Adrenal gland (tissue), 12 donors: ENCODE measurements around the gene TP53TG5. TPM values are rescaled to one million over a fixed set of nuclear protein-coding genes. Genes with fewer than 3 reads are reported as not detected.
A peak's percentile ranks its signal among the peaks of the same experiment; 100 is the strongest.

Experiments
- DNase-seq, 7 donors: peaks; one replicate each; pipeline ENCODE4 v3.0.0-alpha.2; 2019 to 2020
- H3K27ac ChIP-seq, 5 donors: fragments of 200-600 bp; sonication (generic) in 4 of 5; 1 replicate in 3 of 5; 2 replicates in 2 of 5; pipeline versions ENCODE4 v1.5.1 to v1.8.0; 2016 to 2020; ENCODE audit warnings: mild to moderate bottlenecking in 1 of 5
- H3K27me3 ChIP-seq: fragments of 200-600 bp; 2 replicates; pipeline ENCODE4 v1.8.0; 2021
- H3K36me3 ChIP-seq, 2 donors: fragments of 200-600 bp; replicated peaks in 1 of 2; 1 replicate in 1 of 2; 2 replicates in 1 of 2; pipeline versions ENCODE4 v1.5.1 to v1.8.0; 2018 to 2022
- H3K4me1 ChIP-seq, 2 donors: fragments of 200-600 bp; replicated peaks in 1 of 2; 1 replicate in 1 of 2; 2 replicates in 1 of 2; pipeline versions ENCODE4 v1.5.1 to v1.8.0; 2018 to 2021
- H3K4me3 ChIP-seq, 4 donors: fragments of 200-600 bp; sonication (generic) in 3 of 4; one replicate each; pipeline ENCODE4 v1.5.1; 2016 to 2018
- H3K9me3 ChIP-seq, 3 donors: fragments of 200-600 bp; sonication (generic) in 1 of 3; replicated peaks in 1 of 3; 1 replicate in 2 of 3; 2 replicates in 1 of 3; pipeline versions ENCODE4 v1.5.1 to v1.8.0; 2016 to 2021
- POLR2A ChIP-seq, 2 donors: fragments of 450-650 bp; IDR thresholded peaks; one replicate each; pipeline ENCODE4 v1.6.1; 2017; ENCODE audit warnings: antibody characterized with exemption in 2 of 2, mild to moderate bottlenecking in 2 of 2, moderate library complexity in 1 of 2
- WGBS, 4 donors: extraction: QIAGEN DNeasy Blood & Tissue Kit in 2 of 4; methylation state at CpG; one replicate each; pipeline versions ENCODE4 v1.1.5 to v1.1.7; 2013 to 2017; 5-methylcytosine and 5-hydroxymethylcytosine counted together
- intact Hi-C, 2 donors: fragments of 100-400 bp; cut with DNase I; formaldehyde crosslinking; loops; one replicate each; pipeline versions ENCODE4 v1.14.1 to v1.15.0; 2022 to 2023
- polyA plus RNA-seq, 3 donors: library from polyadenylated mRNA; stranded (reverse); fragments of 200-250 nt in 2 of 3; fragments of 350-450 nt in 1 of 3; fragmentation: Illumina TruSeq in 1 of 3; extraction: RNeasy Lipid Tissue Mini Kit (QIAGEN cat#74804) in 1 of 3; gene quantifications; one replicate each; pipeline ENCODE4 v1.2.3, GENCODE V29; 2013 to 2014
- total RNA-seq, 9 donors: library from RNA; depleted of rRNA in 4 of 9; stranded (reverse); fragments of >200 nt in 4 of 9; fragments of 120-200 nt in 1 of 9; fragmentation: NEBNext Ultra II Directional in 1 of 9; extraction: Animal tissue kit (Norgen Biotek cat#: 25700) in 1 of 9; gene quantifications; one replicate each; pipeline versions ENCODE4 v1.1.0 to v1.2.4, GENCODE V29; 2013 to 2023
- TF ChIP-seq, protein P1 (sequence below), 6 experiments: fragments of 450-650 bp in 4 of 6; fragments of 200-600 bp in 2 of 6; sonication (generic) in 1 of 6; IDR thresholded peaks; 1 replicate in 5 of 6; 2 replicates in 1 of 6; pipeline versions ENCODE4 v1.5.1 to v1.8.0; 2016 to 2021; ENCODE audit warnings: antibody characterized with exemption in 6 of 6, mild to moderate bottlenecking in 2 of 6, moderate library complexity in 1 of 6
- donor health status: healthy with polysubstance abuse.
- donor health status: Bipolar disorder and iron deficiency.
- donor health status: DM: yes; HTN: yes; CAD: no.
- donor health status: DM: no; HTN: no; CAD: no.
- donor health status: DM: no; HTN: no; CAD: no.
- donor health status: DM: yes; HTN: yes; CAD: no.

The TP53TG5 gene
- total and polyA plus RNA-seq, 12 donors: 0.24 to 0.78 (median 0.49) TPM; not detected in 8

DNA sequence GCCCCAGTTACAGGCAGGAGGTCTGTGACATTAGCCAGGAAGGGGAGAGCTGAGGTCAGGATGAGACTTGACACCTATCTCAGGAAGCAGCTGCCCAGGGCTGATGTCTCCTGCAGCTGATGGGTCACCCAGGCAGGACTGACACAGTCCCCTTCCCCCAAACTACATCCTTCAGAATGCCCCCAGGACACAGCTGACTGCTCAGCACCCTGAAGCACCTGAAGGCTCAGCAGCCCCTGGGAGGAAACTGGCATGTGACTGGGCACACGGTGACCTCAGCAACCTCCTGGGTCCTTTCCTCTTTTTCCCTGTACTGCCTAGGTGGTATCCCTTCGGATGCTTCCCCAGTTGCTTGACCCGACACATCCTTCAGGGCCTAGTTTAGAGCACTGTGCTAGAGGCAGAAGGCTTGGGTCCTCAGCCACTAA, 31.8 kb downstream of the TP53TG5 start:
- Histone ChIP-seq H3K27ac (peak overlapping the region; percentile 45 to 98 (median 94)), H3K9me3 (no peaks in the 10 kb centered on the region), H3K4me3 (peak overlapping the region in 1 of 4 donors; percentile 72), H3K36me3 (no peaks in the 10 kb centered on the region), H3K4me1 (peaks cover 57 to 62% of the 10 kb centered on the region in 2 donors), H3K27me3 (no peaks in the 10 kb centered on the region)
- TF ChIP-seq, protein P1, sequence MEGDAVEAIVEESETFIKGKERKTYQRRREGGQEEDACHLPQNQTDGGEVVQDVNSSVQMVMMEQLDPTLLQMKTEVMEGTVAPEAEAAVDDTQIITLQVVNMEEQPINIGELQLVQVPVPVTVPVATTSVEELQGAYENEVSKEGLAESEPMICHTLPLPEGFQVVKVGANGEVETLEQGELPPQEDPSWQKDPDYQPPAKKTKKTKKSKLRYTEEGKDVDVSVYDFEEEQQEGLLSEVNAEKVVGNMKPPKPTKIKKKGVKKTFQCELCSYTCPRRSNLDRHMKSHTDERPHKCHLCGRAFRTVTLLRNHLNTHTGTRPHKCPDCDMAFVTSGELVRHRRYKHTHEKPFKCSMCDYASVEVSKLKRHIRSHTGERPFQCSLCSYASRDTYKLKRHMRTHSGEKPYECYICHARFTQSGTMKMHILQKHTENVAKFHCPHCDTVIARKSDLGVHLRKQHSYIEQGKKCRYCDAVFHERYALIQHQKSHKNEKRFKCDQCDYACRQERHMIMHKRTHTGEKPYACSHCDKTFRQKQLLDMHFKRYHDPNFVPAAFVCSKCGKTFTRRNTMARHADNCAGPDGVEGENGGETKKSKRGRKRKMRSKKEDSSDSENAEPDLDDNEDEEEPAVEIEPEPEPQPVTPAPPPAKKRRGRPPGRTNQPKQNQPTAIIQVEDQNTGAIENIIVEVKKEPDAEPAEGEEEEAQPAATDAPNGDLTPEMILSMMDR (IDR thresholded peaks at IDR 0.05): no peak
- TF ChIP-seq POLR2A (IDR thresholded peaks at IDR 0.05): no peak
- intact Hi-C loops: no loop called here
- WGBS, 4 donors: 48 to 67% (median 52%) methylated on average over 3 of the region's 3 CpGs
- peak in 1 of 7 donors; percentile 32 for DNase-seq

DNA sequence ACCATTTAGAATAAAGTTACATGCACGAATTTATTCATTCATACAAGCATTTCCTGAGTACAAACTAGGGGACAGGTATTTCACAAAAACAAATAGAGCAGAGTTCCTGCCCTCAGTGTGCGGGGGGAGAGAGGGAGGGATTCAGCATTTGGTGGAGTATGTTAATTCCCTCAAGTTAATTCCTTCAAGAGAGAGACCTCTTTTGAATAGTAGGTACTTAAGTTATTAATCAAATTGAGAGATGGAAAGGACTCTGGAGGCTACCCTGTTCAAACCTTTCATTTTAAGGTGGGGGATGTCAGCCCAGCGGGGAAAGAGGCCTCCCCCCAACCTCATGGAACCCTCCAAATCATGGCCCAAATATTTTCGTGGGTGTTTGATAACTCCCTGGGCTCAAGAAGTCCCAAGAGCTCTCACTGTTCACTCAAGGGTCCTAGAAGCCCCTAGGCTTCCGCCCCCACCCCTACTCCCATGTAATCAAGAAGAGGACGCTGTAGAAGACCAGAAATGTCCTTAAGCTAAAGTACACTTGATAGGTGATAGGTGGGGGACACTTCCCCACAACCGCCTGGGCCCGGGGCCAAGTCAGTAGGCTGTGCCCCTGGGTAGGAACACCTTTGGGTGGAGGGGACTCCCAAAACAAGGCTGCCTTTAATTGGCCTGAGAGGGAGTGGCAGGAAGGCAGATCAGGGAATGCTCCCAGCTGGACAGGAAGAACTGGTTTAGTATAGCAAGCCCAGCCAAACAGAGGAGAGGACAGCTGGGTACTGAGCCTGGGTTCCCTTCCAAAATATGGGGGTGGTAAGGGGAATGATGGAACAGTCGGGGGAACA, 32.8 kb downstream of the TP53TG5 start:
- intact Hi-C loops: no loop called here

DNA sequence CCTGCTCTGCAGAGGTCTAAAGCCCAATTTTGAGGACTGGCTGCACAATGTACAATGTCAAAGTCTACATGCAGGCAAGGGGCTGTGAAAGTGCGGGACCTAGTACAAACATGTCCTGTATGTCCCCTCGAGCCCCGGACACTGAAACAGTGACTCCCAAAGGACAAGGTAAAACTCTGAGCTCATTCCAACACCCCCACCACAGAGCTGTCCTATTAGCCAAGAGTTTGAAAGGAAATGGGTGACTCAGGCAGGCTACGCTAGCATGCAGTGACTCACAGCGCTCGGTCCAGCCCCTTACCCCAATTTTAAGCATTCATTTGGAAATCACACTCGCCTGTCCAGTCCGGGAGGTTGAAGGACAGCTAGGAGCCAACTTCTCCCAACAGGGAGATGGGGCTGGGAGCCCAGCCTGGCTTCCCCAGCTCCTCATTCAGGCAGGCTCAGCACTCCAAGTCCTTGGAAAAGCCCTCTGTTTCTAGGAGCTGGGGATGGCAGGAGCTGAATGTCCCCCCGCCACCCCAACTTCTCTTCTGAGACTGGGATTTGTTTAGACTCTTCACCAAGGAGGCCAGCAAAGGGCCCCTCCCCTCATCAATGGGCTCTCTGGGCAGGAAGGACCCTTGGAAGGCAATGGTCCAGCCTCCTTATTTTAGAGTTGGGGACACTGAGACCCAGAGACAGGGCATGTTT, 33.8 kb downstream of the TP53TG5 start:
- Histone ChIP-seq H3K4me1 (peaks cover 76 to 82% of the 10 kb centered on the region in 2 donors), H3K27me3 (no peaks in the 10 kb centered on the region), H3K4me3 (peak overlapping the region in 1 of 4 donors; percentile 41), H3K27ac (peak overlapping the region; percentile 87 to 98 (median 94)), H3K9me3 (no peaks in the 10 kb centered on the region), H3K36me3 (no peaks in the 10 kb centered on the region)
- TF ChIP-seq, protein P1 (IDR thresholded peaks at IDR 0.05): no peak
- TF ChIP-seq POLR2A (IDR thresholded peaks at IDR 0.05): peak; percentile 66 to 96
- DNase-seq: peak; percentile 84 to 96 (median 93)
- WGBS, 4 donors: 25 to 33% (median 27%) methylated on average over 8 to 9 of the region's 9 CpGs
- intact Hi-C loops: no loop called here

More for the DNA sequence above, 32.8 kb downstream of the TP53TG5 start:
- no peaks in the 10 kb centered on the region for H3K9me3 ChIP-seq
- TF ChIP-seq POLR2A (IDR thresholded peaks at IDR 0.05): no peak
- TF ChIP-seq, protein P1 (IDR thresholded peaks at IDR 0.05): no peak
- H3K4me3 ChIP-seq: no peak overlapping the region
- WGBS, 4 donors: 66 to 82% (median 72%) methylated on average over 9 of the region's 9 CpGs
- H3K27me3 ChIP-seq: no peaks in the 10 kb centered on the region
- peak in 1 of 7 donors; percentile 39 for DNase-seq
- peaks cover 67 to 72% of the 10 kb centered on the region in 2 donors for H3K4me1 ChIP-seq
- peak overlapping the region; percentile 63 to 98 (median 94) for H3K27ac ChIP-seq
- no peaks in the 10 kb centered on the region for H3K36me3 ChIP-seq

DNA sequence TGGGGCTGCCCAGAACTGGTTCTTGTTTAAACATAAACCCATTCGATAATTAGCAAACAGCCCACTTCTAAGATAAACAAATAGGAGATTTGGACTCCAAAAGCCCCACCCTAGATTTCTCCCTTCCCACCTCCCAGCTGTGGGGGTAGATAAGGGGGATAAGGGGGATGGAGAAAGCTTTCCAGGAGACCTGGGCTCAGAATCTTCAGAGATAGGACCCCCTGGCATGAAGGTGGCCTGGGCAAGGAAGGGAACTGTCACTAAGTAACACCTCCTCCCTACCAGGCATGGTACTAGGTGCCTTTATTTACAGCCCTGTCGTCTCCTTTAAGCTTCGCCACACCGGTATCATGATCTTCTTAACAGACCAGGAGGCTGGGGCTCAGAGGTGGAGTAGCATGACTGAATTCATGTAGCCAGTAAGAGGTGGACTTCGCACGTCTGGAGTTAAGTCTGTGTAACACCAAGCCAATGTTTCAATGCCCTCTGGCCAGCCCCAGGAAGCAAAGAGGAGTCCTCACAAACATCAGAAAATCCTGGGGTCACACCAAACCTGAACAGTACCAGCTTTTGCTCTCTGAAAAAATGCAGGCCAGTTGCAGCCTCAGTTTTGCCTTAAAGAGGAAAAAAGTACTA, 34.5 kb downstream of the TP53TG5 start:
- TF ChIP-seq, protein P1 (IDR thresholded peaks at IDR 0.05): no peak
- no peak for TF ChIP-seq POLR2A (IDR thresholded peaks at IDR 0.05)
- Histone ChIP-seq H3K27me3 (no peaks in the 10 kb centered on the region), H3K4me3 (peak overlapping the region in 1 of 4 donors; percentile 41), H3K4me1 (peaks cover 82 to 88% of the 10 kb centered on the region in 2 donors), H3K27ac (peak overlapping the region; percentile 87 to 98 (median 94)), H3K36me3 (no peaks in the 10 kb centered on the region), H3K9me3 (no peaks in the 10 kb centered on the region)
- 46 to 70% (median 54%) methylated on average over 6 of the region's 6 CpGs for WGBS, 4 donors
- intact Hi-C loops: no loop called here
- DNase-seq: peak in 1 of 7 donors; percentile 37
